Heart right ventricle (tissue), 16 donors: ENCODE data around the gene CLASP2. TPM values are rescaled to one million over a fixed set of nuclear protein-coding genes. Genes with fewer than 3 reads are reported as not detected.
"Not testable (repeated sequence)": the region's sequence is repeated elsewhere in the genome, so short reads cannot be mapped to it uniquely, and the experiment has no call there.

Source experiments
- ATAC-seq, 8 donors: fragments of 200-7000 bp; cut with Tn5 transposase; one replicate each; pipeline ENCODE4 v1.9.1; 2020; ENCODE audit warnings: mild to moderate bottlenecking in 8 of 8, moderate library complexity in 8 of 8, moderate number of reproducible peaks in 1 of 8
- DNase-seq, 2 donors: peaks; one replicate each; pipeline ENCODE4 v3.0.0-alpha.2; 2020
- H3K27ac ChIP-seq, 10 donors: fragments of 200-600 bp; sonication (generic) in 2 of 10; one replicate each; pipeline versions ENCODE4 v1.5.0 to v1.8.0; 2020 to 2022; ENCODE audit warnings: mild to moderate bottlenecking in 3 of 10
- H3K27me3 ChIP-seq, 7 donors: fragments of 200-600 bp; one replicate each; pipeline ENCODE4 v1.8.0; 2021 to 2022; ENCODE audit warnings: mild to moderate bottlenecking in 2 of 7
- H3K36me3 ChIP-seq, 9 donors: fragments of 200-600 bp; sonication (generic) in 1 of 9; one replicate each; pipeline versions ENCODE4 v1.5.0 to v1.8.0; 2020 to 2022; ENCODE audit warnings: mild to moderate bottlenecking in 2 of 9
- H3K4me1 ChIP-seq, 9 donors: fragments of 200-600 bp; sonication (generic) in 1 of 9; one replicate each; pipeline versions ENCODE4 v1.5.0 to v1.8.0; 2020 to 2022; ENCODE audit warnings: mild to moderate bottlenecking in 4 of 9
- H3K4me3 ChIP-seq, 10 donors: fragments of 200-600 bp; sonication (generic) in 2 of 10; one replicate each; pipeline versions ENCODE4 v1.5.0 to v1.8.0; 2020 to 2022; ENCODE audit warnings: mild to moderate bottlenecking in 7 of 10, moderate library complexity in 2 of 10
- H3K9me3 ChIP-seq, 11 donors: fragments of 200-600 bp in 10 of 11; sonication (generic) in 2 of 11; one replicate each; pipeline versions ENCODE4 v1.5.0 to v1.8.0; 2013 to 2022; ENCODE audit warnings: mild to moderate bottlenecking in 2 of 11, control low read depth in 1 of 11, moderate library complexity in 1 of 11
- WGBS, 2 donors: extraction: QIAGEN DNeasy Blood & Tissue Kit; methylation state at CpG; one replicate each; pipeline ENCODE4 v1.1.7; 2013; ENCODE audit warnings: inconsistent platforms in 1 of 2; 5-methylcytosine and 5-hydroxymethylcytosine counted together
- intact Hi-C, 10 donors: fragments of 100-400 bp; cut with DNase I; formaldehyde crosslinking; loops; one replicate each; pipeline versions ENCODE4 v1.11.1 to v1.14.2; 2022
- polyA plus RNA-seq, 2 donors: library from polyadenylated mRNA; stranded (reverse); fragments of 200-250 nt; gene quantifications; one replicate each; pipeline ENCODE4 v1.2.3, GENCODE V29; 2013
- total RNA-seq, 10 donors: library from RNA; stranded (reverse); fragmentation: NEBNext Ultra II Directional in 3 of 10; extraction: Animal tissue kit (Norgen Biotek cat#: 25700) in 3 of 10; gene quantifications; one replicate each; pipeline versions ENCODE4 v1.2.1 to v1.2.4, GENCODE V29; 2021 to 2023
- TF ChIP-seq, protein P1 (sequence below), 9 donors: fragments of 200-600 bp; sonication (generic) in 2 of 9; IDR thresholded peaks; one replicate each; pipeline versions ENCODE4 v1.5.0 to v1.8.0; 2021 to 2022; ENCODE audit warnings: antibody characterized with exemption in 9 of 9, mild to moderate bottlenecking in 5 of 9, moderate library complexity in 1 of 9
- donor health status: Arrhythmogenic right ventricular cardiomyopathy.
- donor health status: ischemic (EF 13 %, LVEDD 7.1; RV severe dilation, severe dysfunction).
- donor health status: healthy with polysubstance abuse.
- donor health status: DM: no; HTN: yes; CAD: no.
- donor health status: DM: no; HTN: no; CAD: no.
- donor health status: ischemic (EF 25% LVEDD 6.9; RV normal size, moderate dysfunction).
- donor health status: ischemic (EF 25% LVEDD 5.7; RV mildly dilated, moderate dysfunction).
- donor health status: healthy.
- donor health status: DM: yes; HTN: yes; CAD: no.
- donor health status: Ischemic cardiomyopathy.
- donor health status: ischemic (EF 35%, LVEDD 5.7; RV mildly dilated, moderate dysfunction).
- donor health status: nonischemic (EF 11% LVEDD 7.7; RV severe dilation, severe dysfunction).
- donor health status: DM: yes; HTN: yes; CAD: no.
- donor health status: PGD.
- donor health status: ischemic (EF 29% LVEDD 5.4; RV normal size, mild dysfunction).
- donor health status: nonischemic (EF 23%, LVEDD 6.1; RV moderate dilation, normal function).

CLASP2 gene
- total and polyA plus RNA-seq, 12 donors: 9.7 to 107 (median 84.9) TPM

DNA sequence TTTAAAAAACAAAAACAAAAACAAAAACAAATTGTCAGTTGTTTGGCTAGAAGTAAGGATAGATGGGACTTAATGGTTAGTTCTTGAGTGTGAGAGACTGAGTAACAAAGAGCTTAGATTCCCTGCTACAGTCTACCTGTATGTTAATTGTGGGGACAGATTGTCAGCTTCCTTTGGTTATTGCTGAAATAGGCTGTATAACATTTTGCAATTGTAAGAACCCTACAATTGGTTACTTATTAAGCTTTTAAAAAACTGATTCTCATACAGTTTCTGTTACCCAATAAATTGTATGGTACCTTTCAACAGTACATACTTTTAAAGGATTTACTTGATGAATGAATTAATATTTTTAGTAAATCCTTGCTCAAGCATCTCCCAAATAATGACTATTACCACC is 35.3 kb downstream of the CLASP2 start:
- DNase-seq: no peak
- Histone ChIP-seq H3K36me3 (peaks cover 0 to 88% (median 6%) of the 10 kb centered on the region in 9 donors), H3K9me3 (peaks cover 0 to 12% (median 0%) of the 10 kb centered on the region in 11 donors), H3K4me3 (no peak overlapping the region), H3K4me1 (no peaks in the 10 kb centered on the region), H3K27ac (no peak overlapping the region), H3K27me3 (no peaks in the 10 kb centered on the region)
- TF ChIP-seq, protein P1, sequence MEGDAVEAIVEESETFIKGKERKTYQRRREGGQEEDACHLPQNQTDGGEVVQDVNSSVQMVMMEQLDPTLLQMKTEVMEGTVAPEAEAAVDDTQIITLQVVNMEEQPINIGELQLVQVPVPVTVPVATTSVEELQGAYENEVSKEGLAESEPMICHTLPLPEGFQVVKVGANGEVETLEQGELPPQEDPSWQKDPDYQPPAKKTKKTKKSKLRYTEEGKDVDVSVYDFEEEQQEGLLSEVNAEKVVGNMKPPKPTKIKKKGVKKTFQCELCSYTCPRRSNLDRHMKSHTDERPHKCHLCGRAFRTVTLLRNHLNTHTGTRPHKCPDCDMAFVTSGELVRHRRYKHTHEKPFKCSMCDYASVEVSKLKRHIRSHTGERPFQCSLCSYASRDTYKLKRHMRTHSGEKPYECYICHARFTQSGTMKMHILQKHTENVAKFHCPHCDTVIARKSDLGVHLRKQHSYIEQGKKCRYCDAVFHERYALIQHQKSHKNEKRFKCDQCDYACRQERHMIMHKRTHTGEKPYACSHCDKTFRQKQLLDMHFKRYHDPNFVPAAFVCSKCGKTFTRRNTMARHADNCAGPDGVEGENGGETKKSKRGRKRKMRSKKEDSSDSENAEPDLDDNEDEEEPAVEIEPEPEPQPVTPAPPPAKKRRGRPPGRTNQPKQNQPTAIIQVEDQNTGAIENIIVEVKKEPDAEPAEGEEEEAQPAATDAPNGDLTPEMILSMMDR (IDR thresholded peaks at IDR 0.05): no peak
- ATAC-seq: no peak
- intact Hi-C loops: no loop called here

GRCh38 chr3:33681667-33682066 is 36.4 kb downstream of the CLASP2 start:
- WGBS, 2 donors: 27 to 28% methylated on average over 1 of the region's 1 CpG
- H3K4me1 ChIP-seq: no peaks in the 10 kb centered on the region
- no peaks in the 10 kb centered on the region for H3K27me3 ChIP-seq
- H3K9me3 ChIP-seq: peaks cover 0 to 14% (median 0%) of the 10 kb centered on the region in 11 donors
- H3K36me3 ChIP-seq: peaks cover 0 to 80% (median 6%) of the 10 kb centered on the region in 9 donors
- intact Hi-C loops: no loop called here
- TF ChIP-seq, protein P1 (IDR thresholded peaks at IDR 0.05): no peak
- no peak for DNase-seq
- no peak for ATAC-seq
- no peak overlapping the region for H3K4me3 ChIP-seq
- no peak overlapping the region for H3K27ac ChIP-seq

- intact Hi-C loops: no loop called here
- Histone ChIP-seq H3K36me3 (peaks cover 0 to 53% (median 6%) of the 10 kb centered on the region in 9 donors), H3K4me3 (no peak overlapping the region), H3K27ac (no peak overlapping the region), H3K9me3 (peaks cover 0 to 14% (median 0%) of the 10 kb centered on the region in 11 donors), H3K4me1 (no peaks in the 10 kb centered on the region), H3K27me3 (no peaks in the 10 kb centered on the region)
- no peak for ATAC-seq
- TF ChIP-seq, protein P1 (IDR thresholded peaks at IDR 0.05): no peak
- DNase-seq: no peak
- 97 to 100% methylated on average over 1 of the region's 1 CpG for WGBS, 2 donors
Observed at GRCh38 chr3:33678073-33678472, 40.0 kb downstream of the CLASP2 start.

DNA sequence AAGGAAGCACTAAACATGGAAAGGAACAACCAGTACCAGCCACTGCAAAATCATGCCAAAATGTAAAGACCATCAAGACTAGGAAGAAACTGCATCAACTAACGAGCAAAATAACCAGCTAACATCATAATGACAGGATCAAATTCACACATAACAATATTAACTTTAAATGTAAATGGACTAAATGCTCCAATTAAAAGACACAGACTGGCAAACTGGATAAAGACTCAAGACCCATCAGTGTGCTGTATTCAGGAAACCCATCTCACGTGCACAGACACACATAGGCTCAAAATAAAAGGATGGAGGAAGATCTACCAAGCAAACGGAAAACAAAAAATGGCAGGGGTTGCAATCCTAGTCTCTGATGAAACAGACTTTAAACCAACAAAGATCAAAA is 44.6 kb downstream of the CLASP2 start:
- WGBS, 2 donors: 99 to 100% methylated on average over 2 of the region's 3 CpGs
- ATAC-seq, H3K27me3 ChIP-seq, H3K4me3 ChIP-seq, H3K27ac ChIP-seq, H3K4me1 ChIP-seq, DNase-seq, intact Hi-C loops, H3K9me3 ChIP-seq: not testable (repeated sequence)
- peaks cover 0 to 31% (median 0%) of the 10 kb centered on the region in 9 donors for H3K36me3 ChIP-seq

- no peak overlapping the region for H3K27ac ChIP-seq
- TF ChIP-seq, protein P1 (IDR thresholded peaks at IDR 0.05): no peak
- no peak for ATAC-seq
- no peaks in the 10 kb centered on the region for H3K27me3 ChIP-seq
- 90 to 92% methylated on average over 5 of the region's 5 CpGs for WGBS, 2 donors
- DNase-seq: no peak
- peaks cover 0 to 15% (median 0%) of the 10 kb centered on the region in 9 donors for H3K4me1 ChIP-seq
- H3K9me3 ChIP-seq: no peaks in the 10 kb centered on the region
- peaks cover 0 to 27% (median 0%) of the 10 kb centered on the region in 9 donors for H3K36me3 ChIP-seq
- no peak overlapping the region for H3K4me3 ChIP-seq
- intact Hi-C loops: loop anchor here in 1 of 10 donors (10.0 kb wide), 1 partner anchor 46 kb away; the partner anchor contains the start of gene CLASP2
Observed at GRCh38 chr3:33668618-33669017, 49.4 kb downstream of the CLASP2 start.
